Activated CD8-positive, alpha-beta memory T cell treated with anti-CD3 and anti-CD28 coated beads, Interleukin-2, amount 50 U/mL, for 1 hour (primary cell): ENCODE measurements around the gene METTL22.

Experiments
- DNase-seq: peaks from one replicate; pipeline ENCODE4 v3.0.0-alpha.2; 2020; ENCODE audit errors: extremely low read depth

Gene METTL22

GRCh38 chr16:8594149-8594666 lies 27.3 kb upstream of the METTL22 start:
- no peak for DNase-seq

- DNase-seq, result no peak
Measured at GRCh38 chr16:8595783-8596182, 25.7 kb upstream of the METTL22 start.

DNA sequence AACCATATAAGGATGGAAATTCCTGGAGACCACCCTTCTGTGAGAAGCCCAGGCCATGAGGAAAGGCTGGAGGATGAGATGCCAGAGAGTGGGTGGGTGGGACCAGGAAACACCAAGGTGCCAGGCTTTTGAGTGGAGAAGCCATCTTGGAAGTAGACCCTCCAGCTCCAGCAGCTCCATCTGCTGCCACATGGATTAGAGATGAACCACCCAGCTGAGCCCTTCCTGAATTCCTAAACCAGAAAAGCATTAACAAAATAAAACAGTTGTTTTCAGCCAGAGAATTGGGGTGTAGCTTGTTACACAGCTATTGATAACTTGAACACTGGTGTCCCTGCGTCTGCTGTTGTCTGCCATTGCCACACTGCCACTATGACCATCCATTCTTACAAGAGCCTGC lies 24.9 kb upstream of the METTL22 start:
- no peak for DNase-seq

DNA sequence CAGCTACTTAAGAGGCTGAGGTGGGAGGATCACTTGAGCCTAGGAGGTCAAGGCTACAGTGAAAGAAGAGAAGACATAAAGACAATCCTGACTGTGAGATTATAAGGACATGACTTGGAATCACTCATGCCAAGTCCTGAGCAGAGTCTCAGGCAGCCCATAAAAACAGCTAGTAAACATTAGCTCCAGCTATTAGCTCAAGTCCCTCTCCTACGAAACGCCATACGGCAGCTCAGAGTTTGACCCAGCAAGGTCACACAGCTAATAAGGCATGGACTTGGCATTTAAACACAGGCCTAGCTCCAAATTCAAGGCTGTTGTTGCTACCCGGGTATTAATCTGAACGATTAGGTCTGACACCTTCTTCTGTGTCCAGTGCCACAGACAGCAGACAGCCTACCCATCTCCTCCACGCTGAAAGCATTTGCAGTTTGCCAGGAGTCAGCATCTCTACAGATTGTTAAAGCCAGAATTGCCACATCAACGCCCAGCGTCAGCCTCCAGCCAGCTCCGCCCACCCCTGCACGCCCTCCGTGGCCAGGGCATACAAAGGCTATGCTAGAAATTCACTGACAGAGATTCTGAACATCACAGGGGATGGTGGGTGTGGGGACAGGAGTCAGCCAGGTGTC lies 21.2 kb upstream of the METTL22 start:
- no peak for DNase-seq

GRCh38 chr16:8605554-8605953 lies 15.9 kb upstream of the METTL22 start:
- no peak for DNase-seq

- DNase-seq, result no peak
Measured at GRCh38 chr16:8607214-8607613, 14.3 kb upstream of the METTL22 start.

DNA sequence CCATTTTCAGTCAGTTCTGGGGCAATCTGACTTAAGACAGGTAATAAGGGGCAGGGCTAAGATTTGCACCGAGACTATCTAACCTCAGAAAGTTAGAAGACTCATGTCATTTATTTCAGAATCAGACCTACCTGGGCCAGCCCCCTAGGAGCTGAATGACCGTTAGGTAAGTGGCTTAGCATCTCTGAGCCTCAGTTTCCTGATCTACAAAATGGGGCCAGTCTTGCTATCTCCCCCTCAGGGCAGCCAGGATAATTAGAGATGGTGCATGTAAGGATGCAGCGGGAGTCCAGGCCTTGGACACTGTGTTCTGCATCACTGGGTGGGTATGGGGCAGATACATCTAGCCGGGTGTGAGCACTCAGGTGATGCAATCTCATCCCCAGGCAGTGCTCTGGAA lies 10.4 kb upstream of the METTL22 start:
- no peak for DNase-seq

DNA sequence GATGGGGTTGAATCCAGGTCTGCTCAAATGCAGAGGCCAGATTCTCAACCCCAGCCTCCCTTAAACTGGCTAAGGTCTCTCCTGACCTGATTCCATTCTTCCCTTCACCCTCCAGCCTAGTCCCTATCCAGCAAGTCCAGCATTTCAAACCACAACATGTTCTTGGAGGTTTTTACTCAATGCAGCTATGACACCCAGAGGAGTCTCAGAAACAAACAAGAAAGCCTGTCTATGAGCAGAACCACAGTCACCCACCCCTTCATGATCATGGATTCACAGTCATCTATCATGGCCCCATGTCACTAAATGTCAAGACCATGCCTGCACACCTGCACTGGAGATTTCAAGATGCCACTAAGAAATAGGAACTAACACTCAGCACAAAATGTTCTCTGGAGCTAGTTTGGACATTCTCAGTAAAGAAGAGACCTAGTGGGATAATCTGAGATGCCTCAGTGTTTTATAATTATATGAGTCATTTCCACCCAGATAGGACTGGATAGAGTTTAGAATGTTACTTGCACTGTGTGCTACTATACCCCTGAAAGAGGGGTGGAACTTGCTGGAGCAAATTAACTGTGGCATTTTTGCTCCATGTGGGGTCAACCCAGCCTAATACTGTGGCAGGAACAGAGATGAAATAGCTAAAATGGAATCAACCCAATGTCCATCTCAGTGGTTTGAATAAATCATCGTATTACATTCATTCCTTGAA lies 9.5 kb upstream of the METTL22 start:
- DNase-seq, result no peak

DNA sequence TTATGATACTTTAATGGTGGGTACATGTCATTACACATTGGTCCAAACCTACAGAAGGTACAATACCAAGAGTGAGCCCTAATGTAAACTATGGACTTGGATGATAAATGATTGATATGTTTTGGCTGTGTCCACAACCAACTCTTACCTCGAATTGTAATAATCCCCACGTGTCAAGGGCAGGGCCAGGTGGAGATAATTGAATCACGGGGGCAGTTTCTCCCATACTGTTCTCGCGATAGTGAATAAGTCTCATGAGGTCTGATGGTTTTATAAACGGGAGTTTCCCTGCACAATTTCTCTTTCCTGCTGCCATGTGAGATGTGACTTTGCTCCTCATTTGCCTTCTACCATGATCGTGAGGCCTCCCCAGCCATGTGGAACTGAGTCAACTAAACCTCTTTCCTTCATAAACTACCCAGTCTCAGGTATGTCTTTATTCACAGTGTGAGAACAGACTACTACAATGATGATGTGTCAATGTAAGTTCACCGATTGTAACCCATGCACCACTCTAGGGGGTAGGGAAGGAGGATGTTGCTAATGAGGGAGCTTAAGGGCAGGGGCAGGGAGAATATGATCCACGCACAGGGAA lies 7.0 kb upstream of the METTL22 start:
- DNase-seq, result no peak

GRCh38 chr16:8619671-8620370 lies 1.7 kb upstream of the METTL22 start:
- no peak for DNase-seq

DNA sequence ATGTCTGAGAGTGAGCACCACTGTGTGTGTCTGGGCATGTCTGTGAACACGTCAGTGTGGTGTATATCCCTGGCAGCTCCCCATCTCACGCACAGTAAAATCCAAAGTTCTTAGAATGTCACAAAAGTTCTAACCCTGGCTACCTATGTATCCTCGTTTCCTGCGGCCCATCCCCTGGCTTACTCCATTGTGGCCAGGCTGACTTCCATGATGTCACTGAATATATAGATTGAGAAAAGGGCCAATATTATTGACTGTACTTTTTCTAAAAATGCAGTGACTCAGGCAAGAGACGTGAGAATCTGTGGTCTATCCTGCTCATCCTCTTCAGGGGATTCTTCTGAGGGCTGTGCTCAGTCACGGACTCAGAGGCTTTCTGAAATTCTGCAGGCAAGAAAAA lies 963 bp upstream of the METTL22 start:
- DNase-seq, result no peak

GRCh38 chr16:8621222-8621571 lies 301 bp upstream of the METTL22 start:
- DNase-seq, result no peak

DNA sequence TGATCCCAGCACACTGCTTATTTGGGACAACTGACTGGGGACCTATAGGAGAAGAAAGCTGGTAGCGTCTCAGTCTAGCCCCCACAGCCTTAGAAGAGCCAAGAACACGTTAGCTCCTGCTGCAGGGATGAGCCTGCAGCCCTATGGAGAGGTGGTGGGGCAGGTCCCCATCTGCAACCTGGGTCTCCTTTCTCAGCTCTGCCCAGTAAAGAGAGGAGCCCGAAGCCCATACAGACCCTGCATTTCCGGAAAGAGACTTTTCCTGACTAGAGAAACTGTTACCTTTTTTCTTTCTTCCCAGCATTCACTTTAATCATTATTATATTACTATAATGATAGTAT lies 788 bp downstream of the METTL22 start:
- DNase-seq, result no peak

GRCh38 chr16:8623634-8624033 lies 2.1 kb downstream of the METTL22 start:
- no peak for DNase-seq

- no peak for DNase-seq
Measured at GRCh38 chr16:8625491-8626087, 4.1 kb downstream of the METTL22 start.

DNA sequence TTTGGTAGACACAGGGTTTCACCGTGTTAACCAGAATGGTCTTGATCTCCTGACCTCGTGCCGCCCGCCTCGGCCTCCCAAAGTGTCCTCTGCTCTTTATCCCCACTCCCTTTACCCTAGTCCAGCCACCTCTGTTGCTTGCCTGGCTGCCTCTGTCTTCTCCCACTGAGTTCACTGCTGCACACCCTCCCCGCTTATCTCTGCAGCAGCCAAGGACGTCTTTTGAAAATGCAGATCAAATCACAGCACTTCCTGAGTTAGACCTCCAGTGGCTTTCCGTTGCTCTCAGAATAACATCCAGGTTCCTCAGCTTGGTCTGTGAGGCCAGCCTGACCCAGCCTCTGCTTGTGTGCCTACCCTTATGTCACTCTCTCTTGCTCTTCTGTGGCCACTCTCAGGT lies 5.4 kb downstream of the METTL22 start:
- DNase-seq, result no peak

DNA sequence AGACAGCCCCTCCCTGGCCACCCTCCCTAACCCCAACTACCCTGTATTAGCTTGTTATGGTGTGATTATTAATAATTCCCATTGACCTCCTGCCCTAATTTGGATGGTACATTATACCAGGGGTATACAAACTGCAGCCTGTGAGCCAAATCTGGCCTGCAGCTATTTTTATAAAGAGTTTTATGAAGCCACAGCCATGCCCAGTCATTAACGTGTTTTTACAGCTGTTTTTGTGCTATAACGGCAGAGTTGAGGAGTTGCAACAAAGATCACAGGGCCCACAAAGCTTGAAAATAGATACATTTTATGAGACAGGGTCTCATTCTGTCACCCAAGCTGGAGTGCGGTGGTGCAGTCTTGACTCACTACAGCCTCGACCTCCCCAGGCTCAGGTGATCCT lies 6.0 kb downstream of the METTL22 start:
- DNase-seq, result no peak

- DNase-seq, result no peak
Measured at GRCh38 chr16:8628981-8629725, 7.7 kb downstream of the METTL22 start.

DNA sequence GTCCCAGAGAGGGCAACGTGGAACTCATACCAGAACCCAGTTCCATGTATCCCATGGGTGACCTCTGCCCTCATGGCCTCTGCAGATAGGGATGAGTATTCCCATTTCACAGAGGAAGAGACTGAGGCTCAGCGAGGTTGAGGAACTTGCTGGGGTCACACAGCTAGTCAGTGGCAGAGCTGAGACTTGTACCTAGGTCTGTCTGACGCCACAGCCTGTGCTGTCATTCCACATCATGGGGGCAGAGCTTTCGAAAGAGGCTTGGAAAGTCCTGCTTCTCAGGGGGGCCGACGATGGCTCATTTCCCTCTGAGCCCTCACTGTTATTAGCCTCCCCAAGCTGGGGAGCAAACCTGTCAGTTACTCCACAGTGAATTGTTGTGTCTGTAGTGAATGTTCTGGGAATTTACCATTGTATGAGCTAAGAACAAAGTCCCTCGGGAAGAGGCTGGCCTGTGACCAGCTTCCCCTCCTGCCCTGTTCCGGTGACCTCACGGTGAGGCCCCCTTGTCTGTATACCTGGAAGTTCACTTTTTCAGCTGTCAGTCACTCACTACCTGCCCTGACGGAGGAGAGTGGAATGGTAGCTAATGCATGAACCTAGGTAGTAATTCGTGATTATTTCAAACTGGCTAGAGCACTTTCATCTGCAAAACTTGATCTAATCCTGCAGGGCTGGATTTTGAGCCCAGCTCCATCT lies 8.9 kb downstream of the METTL22 start:
- no peak for DNase-seq

GRCh38 chr16:8631373-8631772 lies 9.9 kb downstream of the METTL22 start:
- no peak for DNase-seq
